Stimulated activated CD4-positive, alpha-beta T cell treated with anti-CD3 and anti-CD28 coated beads, Interleukin-2, amount 100 ng/mL, for 24 hours (primary cell): ENCODE measurements around the gene TIAL1.
"Not testable (repeated sequence)": the region's sequence is repeated elsewhere in the genome, so short reads cannot be mapped to it uniquely, and the experiment has no call there.

Source experiments
- DNase-seq, 2 donors: peaks; one replicate each; pipeline ENCODE4 v3.0.0-alpha.2; 2020

The TIAL1 gene

DNA sequence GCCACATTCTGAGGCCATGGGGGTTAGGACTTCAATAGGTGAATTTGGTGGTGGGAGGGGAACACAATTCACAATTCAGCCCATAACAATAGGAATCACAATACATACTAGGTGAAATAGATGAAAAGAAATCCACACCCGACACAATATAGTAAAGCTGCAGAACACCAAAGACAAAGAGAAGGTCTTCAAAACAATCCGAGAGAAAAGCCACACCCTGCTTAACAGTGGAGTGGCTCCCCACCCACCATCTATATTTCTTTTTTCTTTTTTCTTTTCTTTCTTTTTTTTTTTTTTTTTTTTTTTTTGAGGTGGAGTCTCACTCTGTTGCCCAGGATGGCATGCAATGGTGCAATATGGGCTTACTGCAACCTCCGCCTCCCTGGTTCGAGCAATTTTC, 14.7 kb upstream of the TIAL1 start:
- no peak for DNase-seq

DNA sequence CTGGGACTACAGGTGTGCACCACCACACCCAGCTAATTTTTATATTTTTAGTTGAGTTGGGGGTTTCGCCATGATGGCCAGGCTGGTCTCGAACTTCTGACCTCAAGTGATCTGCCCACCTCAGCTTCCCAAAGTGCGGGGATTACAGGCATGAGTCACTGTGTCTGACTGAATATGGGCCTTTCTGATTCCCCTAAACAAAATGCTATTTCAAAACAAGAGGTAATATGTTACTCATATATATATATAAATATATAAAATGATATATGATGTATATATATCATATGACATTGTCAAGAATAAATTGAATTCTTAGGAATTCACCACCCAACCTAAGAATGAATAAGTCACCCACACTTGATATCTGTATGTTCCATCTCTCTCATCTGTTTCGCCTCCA, 12.8 kb upstream of the TIAL1 start:
- no peak for DNase-seq

DNA sequence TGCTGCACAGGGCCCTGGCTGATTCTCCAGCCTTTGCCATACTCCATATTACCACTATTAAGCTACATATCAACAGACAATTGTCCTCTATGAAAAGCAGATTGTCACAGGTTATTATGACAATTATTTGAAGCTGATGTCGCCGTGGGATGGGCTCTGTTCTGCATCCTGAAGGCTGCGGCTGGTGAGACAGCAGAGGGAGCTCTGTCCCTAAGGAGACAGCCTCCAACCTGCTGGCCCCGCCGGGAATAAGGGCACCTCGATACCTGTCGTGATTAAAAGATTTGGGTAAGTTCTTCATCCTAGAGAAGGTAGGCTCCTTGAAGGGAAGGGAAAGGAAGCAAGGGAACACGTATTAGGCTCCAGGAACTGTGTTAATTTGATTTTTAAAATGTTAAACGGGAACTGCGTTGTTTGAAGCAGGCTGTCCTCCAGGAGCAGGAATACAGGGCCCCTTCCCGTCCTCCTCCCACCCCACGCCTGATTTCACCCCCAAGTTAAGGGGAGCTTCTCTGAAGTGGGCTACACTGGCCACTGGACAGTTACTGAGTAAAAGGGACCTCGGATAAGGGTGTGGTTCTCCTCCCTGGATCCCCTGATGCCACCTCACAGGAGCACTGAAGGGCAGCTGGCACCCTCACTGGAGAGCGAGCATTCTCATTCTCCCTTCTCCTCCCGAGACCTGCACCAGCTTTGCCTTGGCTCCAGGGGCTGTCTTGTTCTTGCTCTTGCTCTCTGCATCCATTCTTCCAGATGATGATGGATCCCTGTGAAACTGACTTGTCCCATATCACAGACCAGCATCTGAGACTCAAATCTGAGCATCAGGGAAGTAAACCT, 11.8 kb upstream of the TIAL1 start:
- peak; percentile 35 to 38 for DNase-seq

DNA sequence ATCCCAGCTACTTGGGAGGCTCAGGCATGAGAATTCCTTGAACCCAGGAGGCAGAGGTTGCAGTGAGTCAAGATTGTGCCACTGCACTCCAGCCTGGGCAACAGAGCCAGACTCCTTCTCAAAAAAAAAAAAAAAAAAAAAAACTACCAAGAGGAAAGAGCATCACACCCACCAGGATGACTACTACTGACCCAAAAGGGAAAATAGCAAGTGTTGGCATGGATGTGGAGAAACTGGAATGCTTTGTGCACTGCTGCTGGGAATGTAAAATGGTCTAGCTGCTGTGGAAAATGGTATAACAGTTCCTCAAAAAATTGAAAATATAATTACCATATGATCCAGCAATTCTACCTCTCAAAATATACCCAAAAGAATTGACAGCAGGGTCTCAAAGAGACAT, 7.7 kb upstream of the TIAL1 start:
- no peak for DNase-seq

DNA sequence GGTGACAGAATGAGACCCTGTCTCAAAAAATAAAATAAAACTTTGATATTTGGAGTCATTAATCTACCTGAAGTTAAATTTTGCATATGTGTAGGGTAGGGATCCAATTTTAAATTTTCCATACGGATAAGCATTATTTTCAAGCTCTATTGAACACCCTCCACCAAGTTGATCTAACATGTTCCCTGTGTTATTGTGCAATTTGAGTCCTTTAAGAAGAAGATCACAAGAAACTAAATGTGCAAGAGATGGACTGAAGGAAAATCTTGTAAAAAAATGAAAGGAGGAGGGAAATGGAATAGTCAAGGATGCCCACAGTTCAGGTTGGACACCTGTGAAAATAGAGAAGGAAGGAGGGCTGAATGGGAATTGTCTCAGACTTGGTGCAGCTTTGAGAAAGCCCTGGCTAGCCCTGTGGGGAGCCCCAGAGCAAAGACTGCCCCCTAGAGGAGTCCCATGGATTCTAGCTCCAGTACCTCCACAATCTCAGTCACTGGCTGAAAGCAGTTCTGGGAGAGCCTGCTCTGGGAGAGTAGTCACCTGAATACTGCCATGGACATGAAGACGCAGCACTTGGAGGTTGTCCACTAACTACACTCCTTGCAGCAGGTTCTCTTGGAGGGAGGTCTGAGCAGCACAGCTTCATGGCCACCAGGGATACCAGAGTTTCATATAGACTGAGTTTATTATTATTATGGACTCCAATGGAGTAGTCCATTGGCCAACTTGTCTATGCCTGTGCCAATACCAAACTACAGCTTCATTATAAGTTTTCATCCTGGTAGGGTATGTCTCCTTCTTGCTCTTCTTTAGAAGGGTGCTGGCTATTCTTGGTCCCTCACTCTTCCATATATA, 5.7 kb upstream of the TIAL1 start:
- DNase-seq: peak in 1 of 2 donors; percentile 31

DNA sequence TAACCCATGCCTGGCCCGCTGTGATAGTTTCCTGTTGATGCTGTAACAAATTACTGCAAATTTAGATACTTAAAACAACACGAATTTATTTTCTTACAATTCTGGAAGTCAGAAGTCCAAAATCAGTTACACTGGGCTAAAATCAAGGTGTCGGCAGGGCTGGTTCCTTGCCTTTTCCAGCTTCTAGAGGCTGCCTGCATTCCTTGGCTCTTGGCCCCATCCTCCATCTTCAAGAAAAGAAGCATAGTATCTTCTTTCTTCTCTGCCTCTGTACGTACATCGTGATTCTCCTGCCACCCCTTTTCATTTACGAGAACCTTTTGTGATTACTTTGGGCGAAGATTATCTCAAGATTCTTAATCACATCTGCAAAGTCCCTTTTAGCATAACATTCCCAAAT, 1.6 kb upstream of the TIAL1 start:
- DNase-seq: no peak

DNA sequence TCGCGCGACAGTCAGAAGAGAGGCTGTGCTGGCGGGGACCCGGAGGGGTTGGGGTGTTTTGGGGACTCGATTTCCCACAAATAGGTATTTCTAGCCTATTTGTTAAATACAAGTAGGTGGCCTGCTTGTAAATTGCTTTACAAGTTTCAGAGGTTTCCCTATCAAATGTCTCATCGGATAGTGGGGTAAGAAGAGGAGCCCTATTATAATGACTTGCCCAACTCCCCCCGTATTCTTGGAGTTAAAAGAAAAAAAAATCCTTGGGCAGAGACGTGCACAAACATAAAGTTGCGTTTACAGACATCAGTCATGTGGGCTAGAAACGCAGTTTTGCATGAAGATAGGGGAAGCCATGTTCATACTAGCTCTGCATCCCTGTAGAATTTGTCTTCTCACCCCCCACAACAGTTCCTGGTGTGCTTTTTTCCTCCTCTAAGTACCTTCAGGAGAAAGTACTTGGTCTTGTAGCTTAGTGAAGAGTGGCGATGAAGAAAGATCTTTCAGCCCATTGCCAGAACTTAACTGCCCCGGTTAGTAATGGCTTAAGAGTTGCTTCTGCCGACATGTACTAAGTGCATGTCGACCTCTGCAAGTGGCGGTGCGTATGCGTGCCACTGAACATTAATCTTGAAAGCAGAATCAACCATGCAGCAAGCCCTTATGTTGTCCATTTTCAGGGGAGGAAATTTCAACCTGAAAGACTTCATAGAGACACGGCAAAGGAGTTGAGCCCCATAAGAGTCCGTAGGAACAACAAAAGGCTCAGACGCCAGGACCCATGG, 832 bp upstream of the TIAL1 start:
- DNase-seq: no peak

DNA sequence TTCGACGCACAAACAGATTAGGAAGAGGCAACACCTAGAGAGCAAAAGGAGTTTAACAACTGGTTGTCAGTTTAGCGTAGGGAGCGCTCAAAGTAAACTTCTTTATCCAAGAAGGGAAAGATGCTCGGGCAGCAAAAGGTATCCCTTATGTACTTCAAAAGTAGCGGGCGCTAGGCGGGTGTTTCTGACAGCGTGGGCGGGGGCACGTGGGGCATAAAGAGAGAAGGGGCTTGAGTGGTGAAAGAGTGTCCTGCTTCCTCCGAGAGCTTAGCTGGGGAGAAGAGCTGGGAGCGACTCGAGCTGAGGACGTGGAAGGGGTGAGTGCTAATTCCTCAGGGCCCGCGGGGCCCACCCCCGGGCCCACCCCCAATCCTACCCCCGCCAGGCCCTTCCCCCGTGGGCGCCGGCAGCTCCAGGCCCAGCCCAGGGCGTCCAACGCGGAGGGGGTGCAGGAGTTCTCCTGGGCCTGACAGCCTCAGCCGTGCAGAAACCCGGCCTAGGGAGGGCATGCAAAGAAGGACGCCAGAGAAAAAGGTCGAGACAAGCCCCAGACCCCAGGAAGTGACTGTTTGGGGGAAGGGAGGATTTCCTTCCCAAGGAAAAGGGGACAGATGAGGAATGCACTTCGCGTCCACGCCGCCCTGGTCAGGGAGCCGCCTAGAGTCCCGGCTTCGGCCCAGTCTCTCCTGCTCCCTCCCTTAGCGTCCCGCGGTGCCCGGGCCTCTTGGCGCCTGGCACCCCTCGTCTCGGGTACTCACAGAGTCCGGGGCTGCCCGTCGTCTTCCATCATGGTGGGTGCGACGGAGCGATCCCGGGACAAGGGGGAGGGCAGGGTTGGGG, 868 bp downstream of the TIAL1 start:
- peak; percentile 77 to 79 for DNase-seq

DNA sequence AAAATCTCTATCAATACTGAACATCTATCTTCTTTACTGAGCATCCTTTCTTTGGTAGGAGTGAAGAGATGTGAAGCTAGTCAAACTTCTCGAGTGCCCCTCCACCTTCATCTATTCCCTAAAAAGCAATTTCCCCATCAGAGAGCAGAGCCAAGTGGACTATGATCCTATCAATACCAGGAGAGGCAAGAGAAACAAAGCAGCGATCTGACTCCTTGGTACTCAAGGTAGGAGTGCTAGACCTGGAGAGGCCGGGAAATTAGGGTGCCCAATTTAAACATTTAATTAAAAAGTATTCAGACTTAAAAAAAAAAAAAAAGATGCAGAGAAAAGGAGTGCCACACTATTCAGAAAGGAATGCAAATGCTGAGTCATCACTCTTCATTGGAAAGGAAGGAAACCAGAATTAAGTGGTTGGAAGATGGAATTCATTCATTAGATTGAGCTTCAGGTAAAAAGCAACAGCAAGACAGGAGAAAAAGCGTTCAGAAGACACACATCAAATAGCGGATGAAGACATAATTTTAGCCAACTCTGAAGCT, 1.6 kb downstream of the TIAL1 start:
- no peak for DNase-seq

DNA sequence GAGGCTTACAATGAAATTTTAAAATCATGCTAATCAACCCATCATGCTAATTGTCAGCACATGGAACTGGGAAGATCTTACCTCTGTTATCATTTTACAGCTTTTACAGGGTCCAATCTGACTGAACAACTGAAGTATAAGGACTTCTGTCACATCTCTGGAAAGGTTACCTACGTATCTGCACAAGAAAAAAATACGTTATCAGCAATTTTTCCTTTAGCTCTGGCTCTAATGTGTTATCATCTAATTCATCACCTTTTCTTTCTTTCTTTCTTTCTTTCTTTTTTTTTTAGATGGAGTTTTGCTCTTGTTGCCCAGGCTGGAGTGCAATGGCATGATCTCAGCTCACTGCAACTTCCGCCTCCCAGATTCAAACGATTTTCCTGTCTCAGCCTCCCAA, 8.7 kb downstream of the TIAL1 start:
- DNase-seq: no peak

DNA sequence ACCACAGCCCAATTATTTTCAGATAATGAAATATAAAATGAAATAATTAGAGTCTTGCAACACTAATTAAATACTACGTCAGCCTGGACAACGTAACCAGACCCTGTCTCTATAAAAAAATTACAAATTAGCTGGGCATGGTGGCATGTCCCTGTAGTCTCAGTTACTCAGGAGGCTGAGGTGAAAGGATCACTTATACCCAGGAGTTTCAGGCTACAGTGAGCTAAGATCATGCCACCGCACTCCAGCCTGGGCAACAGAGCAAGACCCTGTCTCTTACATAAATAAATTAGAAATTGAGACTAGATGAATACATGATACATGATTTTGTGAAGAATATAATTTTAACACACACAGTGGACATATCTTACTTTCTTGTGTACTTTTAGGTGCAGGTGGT, 18.4 kb downstream of the TIAL1 start:
- no peak for DNase-seq

DNA sequence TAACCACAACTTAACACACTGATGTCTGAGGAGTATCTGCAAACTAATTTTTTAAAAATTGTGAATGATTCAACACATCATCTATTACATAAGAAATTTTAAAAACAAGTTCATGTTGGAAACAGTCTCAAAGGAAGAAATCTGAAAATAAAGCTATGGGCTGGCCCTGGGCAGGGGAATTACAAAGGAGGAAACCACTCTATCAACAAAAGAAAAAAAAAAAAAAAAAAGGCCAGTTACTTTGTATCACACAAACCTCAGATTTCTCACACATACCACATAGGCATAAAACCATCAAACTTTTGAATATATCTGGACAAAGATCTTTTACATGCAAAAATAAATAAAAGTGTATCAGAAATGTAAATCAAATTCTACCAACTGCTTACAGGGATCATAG, 20.8 kb downstream of the TIAL1 start:
- DNase-seq: no peak

DNA sequence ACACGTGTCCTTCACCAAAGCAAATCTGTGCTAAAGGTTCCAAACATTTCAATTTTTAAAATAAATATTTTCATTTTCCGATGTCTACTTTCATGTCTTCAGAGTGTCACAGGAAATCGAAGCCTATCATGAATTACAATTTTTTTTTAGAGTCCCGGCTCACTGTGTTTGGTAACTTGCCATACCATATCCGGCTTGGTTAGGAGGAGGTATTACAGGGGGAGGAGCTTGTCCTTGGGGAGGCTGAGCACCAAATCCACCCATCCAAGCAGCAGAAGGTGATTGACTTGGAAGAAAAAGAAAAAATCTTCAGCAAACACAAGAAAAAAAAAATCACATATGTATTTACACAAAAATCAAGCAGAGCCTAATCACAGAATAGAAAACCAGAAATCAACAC, 21.3 kb downstream of the TIAL1 start:
- peak in 1 of 2 donors; percentile 10 for DNase-seq

DNA sequence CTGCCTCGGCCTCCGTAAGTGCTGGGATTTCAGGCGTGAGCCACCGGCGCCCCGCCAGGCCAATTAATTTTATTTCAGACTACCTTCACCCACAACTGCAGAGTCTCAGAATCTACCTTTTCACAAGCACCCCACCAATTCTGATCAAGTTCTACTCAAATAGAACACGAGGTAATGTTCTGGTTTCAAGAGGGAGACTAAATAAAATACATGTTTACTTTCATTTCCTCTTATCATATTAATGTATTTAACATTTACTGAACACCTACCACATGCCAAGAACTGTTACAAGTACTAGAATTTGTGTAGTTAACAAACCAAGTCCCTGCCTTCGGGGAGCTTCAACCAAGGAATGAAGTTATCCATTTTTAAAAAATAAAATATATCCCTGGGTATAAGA, 28.8 kb downstream of the TIAL1 start:
- no peak for DNase-seq

DNA sequence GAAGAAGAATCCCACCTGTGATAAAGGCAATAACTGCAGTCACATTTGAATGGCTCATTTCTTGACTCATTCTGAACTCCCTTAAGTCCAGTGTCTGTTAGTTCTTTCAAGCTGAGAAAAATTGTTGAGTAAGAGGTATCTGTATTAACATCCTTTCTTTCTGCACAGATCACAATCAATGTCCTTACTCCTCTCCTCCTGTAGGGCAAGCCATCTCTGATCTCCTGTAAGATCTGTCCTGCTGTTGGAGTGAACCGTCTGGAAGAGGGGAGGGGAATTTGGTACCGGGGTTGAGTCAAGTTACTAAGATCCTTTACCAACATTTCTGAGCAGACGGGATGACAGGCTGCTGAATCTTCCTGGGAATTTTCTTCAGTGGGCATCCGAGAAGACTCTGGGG, 34.7 kb downstream of the TIAL1 start:
- no peak for DNase-seq

DNA sequence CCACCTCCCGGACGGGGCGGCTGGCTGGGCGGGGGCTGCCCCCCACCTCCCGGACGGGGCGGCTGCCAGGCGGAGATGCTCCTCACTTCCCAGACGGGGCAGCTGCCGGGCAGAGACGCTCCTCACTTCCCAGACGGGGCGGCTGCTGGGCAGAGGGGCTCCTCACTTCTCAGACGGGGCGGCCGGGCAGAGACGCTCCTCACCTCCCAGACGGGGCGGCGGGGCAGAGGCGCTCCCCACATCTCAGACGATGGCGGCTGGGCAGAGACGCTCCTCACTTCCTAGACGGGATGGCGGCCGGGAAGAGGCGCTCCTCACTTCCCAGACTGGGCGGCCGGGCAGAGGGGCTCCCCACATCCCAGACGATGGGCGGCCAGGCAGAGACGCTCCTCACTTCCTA, 37.3 kb downstream of the TIAL1 start:
- DNase-seq: not testable (repeated sequence)

DNA sequence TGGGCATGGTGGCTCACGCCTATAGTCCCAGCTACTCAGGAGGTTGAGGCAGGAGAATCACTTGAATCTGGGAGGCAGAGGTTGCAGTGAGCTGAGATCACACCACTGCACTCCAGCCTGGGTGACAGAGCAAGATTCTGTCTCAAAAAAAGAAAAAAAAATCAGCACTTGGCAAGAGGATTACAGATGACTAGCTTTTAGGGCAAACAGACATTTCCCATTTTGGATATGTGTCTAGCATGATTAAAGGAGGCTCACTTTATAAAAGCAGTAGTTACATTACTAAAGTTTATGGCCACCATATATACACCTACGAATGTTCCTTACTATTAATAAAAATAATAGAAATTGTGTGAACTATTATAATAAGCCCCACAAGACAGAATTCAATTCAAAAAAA, 40.7 kb downstream of the TIAL1 start:
- DNase-seq: not testable (repeated sequence)

DNA sequence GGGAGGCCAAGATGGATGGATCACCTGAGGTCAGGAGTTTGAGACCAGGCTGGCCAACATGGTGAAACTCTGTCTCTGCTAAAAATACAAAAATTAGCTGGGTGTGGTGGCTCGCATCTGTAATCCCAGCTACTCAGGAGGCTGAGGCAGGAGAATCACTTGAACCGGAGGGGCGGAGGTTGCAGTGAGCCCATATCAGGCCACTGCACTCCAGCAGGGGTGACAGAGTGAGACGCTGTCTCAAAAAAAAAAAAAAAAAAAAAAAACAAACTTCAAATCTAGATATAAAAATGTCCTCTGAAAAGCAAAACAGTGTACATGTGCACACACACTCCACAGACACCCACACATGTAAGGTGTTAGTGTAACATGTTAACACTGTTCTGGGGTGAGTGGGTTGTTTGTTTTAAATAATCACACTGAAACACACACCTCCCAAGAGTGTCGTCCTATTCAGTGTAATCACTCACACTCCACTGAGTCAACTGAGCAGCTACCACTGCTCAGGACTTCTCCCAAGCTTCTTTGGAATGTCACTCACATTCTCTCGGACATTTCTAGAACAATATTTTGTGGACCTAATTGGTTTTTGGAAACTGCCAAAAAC, 41.5 kb downstream of the TIAL1 start:
- DNase-seq: no peak

DNA sequence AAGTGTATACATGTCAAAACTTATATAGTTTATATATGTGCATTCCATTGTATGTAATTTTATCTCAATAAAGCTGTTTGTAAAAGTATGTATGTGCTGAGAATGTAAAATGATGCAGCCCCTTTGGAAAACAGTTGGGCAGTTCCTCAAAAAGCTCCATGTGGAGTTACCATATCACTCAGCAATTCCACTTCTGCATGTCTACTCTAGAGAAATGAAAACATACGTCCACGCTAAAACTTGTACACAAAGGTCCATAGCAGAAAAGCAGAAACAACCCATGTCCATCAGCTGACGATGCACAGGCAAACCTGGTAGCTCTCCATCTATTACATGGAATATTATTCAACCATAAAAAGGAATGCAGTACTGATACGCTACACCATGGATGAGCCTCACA, 45.9 kb downstream of the TIAL1 start:
- no peak for DNase-seq

DNA sequence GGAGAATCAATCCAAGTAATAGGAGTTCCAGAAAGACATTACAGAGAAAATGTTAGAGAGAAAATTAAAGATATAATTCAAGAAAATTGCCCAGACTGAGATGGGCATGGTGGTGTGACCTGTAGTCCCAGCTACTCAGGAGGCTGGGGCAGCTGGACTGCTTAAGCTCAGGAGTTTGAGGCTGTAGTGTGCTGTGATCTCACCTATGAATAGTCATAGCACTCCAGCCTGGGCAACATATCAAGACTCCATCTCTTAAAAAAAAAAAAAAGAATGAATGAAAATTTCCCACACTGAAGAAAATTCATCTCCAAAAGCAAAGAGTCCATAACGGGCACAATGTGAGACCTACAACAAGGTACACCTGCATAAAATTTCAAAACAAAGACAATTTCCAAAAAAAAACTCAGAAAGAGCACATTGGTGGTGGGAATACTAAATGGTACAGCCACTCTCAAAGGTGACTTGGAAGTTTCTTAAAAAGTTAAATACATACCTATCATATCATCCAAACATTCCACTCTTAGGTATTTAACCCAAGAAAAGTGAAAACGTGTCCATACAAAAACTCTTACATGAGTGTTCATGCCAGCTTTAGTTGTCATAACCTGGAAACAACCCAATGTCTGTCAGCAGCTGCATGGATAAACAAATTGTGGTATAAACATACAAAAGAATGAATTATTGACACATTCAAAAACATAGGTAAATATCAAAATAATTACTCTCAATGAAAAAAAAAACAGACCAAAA, 47.3 kb downstream of the TIAL1 start:
- no peak for DNase-seq

DNA sequence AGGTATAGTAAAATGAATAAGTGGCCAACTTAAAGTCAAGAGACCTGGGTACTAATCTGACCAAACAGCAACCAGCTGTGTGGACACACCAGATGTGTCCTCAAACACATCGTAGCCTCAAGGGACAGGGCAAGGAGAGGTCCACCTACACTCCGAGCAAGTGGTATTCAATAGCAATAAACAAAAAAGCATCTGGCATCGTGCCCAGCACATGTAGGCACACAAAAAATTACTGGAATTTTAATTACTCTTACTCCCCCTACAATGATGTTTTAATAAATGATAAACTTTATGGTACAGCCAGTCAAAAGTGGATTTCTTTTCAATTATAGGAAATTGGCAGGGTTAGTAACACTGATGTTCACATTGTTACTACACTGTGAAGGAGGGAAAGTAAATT, 50.8 kb downstream of the TIAL1 start:
- no peak for DNase-seq
